ENCODE measurements around the gene SAMD3.
"Not testable (repeated sequence)": the region's sequence is repeated elsewhere in the genome, so short reads cannot be mapped to it uniquely, and the experiment has no call there.

The SAMD3 gene

DNA sequence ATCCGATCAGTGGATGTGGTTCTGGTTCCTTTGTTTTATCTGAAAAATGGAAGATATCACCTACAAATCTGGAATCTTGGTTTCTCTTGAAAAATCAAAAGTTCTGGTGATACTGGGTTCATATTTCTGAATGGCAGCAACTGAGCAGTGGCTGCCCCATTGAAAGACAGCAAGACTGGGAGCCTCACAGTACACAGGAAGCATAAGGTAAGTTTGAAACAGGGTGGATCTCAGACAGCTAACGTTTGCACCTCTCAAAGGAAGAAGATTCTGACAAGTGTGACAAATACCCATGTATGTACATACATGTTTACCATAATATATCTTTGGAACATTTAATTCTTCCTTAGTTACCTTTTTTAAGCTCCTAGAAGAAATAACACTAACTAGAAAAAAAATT lies at the start of gene SAMD3:
SAMD3 (minus strand) TSS at position 177 of the 400 bp plus-strand sequence. CDS start 7,678 bp downstream, outside the sequence.
- no peak for DNase-seq

DNA sequence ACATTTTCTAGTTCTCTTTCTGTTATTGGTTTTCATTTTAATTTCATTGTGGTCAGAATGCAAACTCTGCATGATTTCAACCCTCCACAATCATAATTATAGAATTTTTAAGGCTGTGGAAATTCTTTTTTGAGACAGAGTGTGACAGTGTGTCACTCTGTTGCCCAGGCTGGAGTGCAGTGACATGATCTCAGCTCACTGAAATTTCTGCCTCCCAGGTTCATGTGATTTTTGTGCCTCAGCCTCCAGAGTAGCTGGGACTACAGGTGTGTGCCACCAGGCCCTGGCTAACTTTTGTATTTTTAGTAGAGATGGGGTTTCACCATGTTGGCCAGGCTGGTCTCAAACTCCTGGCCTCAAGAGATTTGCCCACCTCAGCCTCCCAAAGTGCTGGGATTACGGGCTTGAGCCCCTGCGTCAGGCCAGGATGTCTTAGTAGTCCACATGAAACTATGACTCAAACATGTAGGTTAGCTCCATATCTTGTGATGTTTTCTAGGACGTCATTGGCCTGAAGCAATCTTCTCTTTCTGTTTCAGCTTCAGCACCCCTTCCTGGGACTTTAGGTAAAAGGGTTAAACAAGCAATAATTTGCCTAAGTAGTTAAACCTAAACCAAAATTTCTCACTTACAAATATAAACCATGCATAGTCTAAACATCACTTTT lies 47.4 kb upstream of the SAMD3 start:
- DNase-seq: no peak

DNA sequence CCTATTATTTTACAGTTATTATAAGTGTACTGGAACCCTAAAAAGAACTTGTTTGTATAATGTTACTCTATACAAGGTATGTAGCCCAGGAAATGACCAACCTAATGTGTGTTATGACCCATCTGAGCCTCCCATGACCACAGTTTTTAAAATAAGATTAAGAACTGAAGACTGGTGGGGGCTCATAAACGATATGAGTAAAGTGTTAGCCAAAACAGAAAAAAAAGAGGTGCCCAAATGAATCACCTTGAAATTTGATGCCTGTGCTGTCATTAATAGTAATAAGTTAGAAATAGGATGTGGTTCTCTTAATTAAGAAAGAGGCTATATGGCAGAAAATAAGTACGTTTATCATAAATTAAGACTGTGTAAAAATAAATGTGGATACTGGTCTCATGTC lies 42.8 kb upstream of the SAMD3 start:
- not testable (repeated sequence) for DNase-seq

DNA sequence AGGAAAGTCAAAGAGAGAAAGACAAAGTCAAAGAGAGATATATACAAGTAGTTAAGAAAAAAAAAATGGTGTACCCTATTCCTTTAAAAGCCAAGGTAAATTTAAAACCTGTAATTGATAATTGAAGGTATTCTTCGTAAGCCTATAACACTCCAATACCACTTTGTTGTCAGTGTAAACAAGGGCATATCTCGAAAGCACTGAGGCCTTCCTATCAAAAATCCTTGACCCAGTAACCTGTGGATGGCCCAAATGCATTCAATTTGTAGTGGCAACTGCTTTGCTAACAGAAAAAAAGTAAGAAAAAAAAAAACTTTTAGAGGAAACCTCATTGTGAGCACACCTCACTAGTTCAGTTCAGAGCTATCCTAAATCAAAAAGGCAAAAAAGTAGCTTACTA lies 39.3 kb upstream of the SAMD3 start:
- DNase-seq: no peak

- not testable (repeated sequence) for DNase-seq
Measured at GRCh38 chr6:130261558-130261957, 38.8 kb upstream of the SAMD3 start.

- DNase-seq: not testable (repeated sequence)
Measured at GRCh38 chr6:130260614-130261241, 38.0 kb upstream of the SAMD3 start.

DNA sequence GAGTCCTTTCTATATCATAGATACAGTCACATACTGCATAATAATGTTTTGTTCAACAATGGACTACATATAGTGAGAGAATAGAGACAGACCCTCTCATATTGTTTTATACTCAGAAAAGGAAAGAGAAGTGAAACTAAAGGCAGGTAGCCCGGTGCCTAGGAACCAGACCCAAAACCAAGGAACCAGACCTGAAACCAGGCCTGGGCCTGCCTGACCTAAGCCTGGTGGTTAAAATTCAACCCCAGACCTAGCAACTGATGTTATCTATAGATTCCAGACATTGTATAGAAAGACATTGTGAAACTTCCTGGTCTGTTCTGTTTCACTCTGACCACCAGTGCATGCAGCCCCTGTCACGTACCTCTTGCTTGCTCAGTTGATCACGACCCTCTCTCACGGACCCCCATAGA lies 37.3 kb upstream of the SAMD3 start:
- DNase-seq: not testable (repeated sequence)

- DNase-seq: no peak
Measured at GRCh38 chr6:130259557-130259956, 36.8 kb upstream of the SAMD3 start.

DNA sequence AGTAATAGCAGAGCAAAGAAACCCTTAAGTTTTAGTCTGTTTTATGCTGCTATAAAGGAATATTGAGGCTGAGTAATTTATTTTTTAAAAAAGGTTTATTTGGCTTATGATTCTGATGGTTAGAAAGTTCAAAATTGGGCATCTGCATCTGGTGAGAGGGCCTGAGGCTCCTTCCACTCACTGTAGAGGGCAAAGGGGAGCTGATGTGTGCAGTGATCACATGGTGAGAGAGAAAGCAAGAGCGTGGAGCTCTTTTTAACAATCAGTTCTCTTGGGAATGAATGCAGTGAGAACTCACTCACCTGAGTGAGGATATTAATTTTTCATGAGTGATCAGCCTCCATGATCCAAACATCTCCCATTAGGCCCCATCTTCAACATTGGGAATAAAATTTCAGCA lies 36.4 kb upstream of the SAMD3 start:
- no peak for DNase-seq

DNA sequence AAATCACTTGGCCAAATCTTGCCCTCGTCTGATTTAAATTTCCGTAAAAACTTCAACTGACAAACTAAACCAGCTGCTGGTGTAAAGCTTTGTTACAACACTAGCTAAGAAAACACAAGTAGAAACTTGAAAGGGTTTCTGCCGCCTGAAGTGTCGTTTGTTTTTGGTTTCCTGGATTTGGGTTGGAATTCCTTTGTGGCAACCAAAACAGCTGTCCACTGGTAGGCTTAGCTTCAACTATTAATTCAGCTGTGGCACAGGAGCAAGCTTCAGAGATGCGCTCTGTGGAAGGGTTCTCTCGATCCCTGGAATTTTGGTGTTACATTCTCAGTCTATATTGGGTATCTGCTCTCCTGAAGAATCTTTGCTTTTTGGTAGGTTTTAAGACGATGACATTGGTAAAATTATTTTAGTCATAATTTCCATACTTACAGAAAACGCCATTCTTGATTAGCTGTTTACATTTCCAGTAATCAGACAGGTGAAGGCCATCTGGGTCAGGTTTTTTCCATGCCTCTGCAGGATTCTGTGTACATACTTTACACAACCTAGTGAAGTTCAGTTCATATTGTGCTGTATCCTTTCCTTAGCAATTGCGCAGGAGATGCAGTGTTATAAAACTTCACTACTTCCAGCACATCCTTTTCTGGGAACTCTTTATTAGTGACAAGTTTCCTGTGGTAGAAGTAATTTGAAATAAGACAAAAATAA lies 29.9 kb upstream of the SAMD3 start:
- DNase-seq: no peak

DNA sequence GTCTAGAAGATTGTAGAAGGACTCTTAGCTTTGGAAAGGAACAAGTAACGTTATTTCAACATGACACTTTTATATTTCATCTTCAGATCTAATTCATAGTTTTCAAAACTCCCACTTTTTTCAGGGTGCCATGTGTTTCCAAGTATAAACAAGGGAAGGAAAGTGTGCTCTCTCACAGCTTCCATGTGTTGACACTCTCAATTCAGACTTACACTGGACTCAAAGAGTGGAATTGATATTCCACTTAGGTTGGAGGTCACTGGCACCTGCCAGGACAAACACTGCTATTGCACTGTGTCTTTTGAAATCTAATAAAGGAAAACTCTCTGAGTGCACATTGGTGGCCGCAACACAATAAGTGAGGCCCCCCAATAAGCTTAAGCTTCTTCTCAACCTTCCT lies 22.5 kb upstream of the SAMD3 start:
- DNase-seq: no peak

- DNase-seq: no peak
Measured at GRCh38 chr6:130244728-130245127, 22.0 kb upstream of the SAMD3 start.

GRCh38 chr6:130240232-130240631 lies 17.5 kb upstream of the SAMD3 start:
- no peak for DNase-seq

DNA sequence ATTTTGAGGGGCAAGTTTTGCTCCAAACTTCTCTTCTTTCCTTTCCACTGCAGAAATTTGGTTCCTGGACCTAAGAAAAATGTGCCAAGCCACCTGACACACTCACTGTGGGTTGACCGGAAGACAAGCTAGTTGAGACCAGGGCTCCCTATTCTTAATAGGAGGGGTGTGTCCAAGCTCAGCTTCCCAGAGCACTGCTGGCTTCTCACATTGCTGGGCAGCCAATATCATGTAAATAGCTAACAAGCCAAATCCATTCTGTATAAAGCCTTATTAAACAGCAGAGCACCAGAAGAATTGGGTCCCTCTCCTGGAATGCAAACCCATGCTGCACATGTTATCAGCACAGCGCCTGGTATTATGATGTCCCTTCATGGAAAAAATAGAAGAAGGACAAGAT lies 17.0 kb upstream of the SAMD3 start:
- no peak for DNase-seq

DNA sequence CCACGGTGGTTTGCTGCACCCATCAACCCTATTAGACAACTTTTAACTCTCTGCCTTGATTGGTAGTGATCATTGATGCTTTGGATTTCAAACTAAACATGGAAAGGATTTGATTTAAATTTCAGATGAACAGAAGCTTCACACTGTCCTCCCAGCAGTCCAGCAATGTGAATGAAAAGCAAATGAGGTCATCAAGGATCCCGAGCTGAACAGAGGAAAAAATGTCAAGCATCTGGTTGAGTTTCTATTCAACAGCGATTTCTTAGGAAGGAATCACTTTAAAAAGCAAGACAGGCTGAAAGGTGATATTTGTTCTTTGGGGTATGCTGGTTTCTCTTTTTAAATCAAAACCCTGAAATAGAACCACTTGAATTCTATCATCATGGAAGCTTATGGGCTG lies 10.6 kb upstream of the SAMD3 start:
- DNase-seq: peak; percentile 10

GRCh38 chr6:130230531-130230930 lies 7.8 kb upstream of the SAMD3 start:
- DNase-seq: not testable (repeated sequence)

DNA sequence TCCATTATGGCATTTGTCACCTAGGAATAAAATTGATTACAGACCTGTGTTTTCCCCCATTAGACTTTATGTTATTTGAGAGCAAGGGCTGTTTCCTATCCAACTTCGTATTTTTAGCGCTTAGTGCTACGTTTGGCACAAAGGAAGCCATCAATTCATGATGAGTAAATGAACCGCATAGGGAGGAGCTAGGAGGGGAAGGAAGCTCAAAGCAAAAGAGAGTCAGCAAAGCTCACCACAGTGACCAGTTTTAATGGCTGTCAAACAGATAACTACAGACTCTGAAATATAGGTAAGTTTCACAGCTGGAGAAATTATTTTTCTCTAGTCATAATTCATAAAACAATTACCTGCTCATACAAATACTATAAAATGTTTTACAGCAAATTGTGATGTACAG lies 6.9 kb upstream of the SAMD3 start:
- DNase-seq: no peak

DNA sequence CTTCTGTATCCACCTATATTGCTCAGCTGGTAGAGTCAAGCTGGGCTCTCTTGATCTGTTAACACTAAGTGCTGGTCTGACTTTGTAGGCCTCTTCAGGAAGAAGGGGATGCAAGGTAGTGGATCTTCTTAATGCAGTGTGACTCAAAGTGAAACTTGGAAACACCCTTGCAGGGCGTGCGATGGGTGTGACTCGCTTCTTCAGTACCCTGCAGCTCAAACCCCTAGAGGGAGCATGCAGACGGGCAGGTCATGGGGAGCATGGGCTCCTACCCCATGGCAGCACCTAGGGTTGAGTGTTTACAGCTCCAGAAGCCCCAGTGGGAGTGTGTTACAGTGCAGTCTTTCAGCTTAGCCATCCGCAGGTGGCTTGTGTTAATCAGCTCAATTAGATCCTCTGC lies 757 bp upstream of the SAMD3 start:
- no peak for DNase-seq

- no peak for DNase-seq
Measured at GRCh38 chr6:130218134-130218533, 4.6 kb downstream of the SAMD3 start.

DNA sequence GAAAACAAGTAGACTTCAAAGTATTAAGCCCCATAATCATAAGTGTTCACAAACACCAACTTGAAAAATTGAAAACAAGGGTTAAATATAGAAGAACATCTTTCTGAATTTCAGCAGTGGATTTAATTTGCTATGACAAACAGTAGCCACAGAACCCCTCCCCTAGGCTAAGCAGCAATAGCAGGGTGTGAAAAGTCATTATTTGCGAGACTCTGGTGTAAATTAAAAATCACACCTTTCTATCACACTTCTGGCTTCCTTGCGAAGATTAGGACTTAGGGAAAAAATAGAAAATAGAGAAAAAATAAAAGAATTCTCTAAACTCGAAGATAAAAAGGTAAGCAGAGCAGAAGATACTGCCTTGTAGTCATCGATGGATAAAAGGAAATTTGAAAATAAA lies 6.1 kb downstream of the SAMD3 start:
- no peak for DNase-seq

- no peak for DNase-seq
Measured at GRCh38 chr6:130215526-130215925, 7.2 kb downstream of the SAMD3 start.

DNA sequence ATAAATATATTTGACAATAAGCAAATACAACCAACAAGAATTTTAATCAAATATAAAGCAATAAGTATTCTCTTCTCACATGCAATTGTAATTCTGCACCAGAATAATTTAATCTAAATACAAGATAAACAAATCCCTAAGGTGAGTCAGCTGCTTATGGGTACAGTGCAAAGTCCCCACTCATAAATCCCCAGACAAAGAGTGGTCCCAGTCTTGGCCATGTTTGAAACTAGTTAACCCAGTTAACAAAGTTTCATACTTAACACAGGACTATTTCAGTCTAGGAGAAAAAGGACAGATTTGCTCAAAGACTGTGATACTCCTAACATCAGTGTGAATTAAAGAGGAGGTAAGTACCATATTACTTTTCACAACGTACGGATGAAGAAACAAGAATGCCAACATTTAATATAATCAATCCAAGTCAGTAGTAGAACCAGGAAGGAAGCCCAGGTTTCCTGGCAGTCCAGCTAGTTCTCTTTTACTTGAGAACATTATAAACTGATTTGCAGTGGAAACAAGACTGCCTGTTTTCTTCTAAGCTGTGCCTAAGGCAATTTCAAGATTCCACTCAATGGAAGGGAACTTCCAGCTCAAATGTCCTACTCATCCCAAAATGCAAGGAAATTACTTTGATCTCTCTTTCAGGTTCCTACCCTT lies 10.4 kb downstream of the SAMD3 start:
- DNase-seq: no peak

DNA sequence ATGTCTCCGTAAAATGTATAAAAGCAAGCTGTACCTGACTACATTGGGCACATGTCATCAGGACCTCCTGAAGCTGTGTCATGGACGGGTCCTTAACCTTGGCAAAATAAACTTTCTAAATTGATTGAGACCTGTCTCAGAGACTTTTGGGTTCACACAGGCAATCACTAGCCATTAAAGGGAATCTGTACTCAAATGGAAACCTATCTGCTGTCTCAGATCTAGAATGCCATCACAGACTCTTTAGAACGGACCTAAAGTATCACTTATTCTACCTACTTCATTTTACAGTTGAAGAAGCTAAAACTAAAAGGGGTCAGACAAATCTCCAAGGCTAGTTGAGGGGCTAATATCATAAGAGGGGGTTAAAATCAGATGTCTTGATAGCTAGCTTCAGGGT lies 11.1 kb downstream of the SAMD3 start:
- no peak for DNase-seq

Data from kidney glomerular epithelial cell (primary cell).